ENCODE results near the gene SLC22A4. TPM values are rescaled to one million over a fixed set of nuclear protein-coding genes. Genes with fewer than 3 reads are reported as not detected.
A peak's percentile ranks its signal among the peaks of the same experiment; 100 is the strongest.

SLC22A4 gene
- total RNA-seq, 1 experiment from 2014 or later: 0.72 TPM

GRCh38 chr5:132334812-132335211, 40.6 kb downstream of the SLC22A4 start:
- H3K36me3 Mint-ChIP-seq (ENCODE audit: insufficient read depth in 1 of 3, low read depth in 3 of 3): peaks cover 0 to 10% (median 6%) of the 10 kb centered on the region in 3 experiments; a peak in 4 of 7 replicates
- H3K4me1 Mint-ChIP-seq: peaks cover 12 to 17% of the 10 kb centered on the region in 2 experiments
- no peak overlapping the region for H3K27ac ChIP-seq (ENCODE audit: insufficient read length, low read depth, low read length)
- WGBS (ENCODE audit: extremely low coverage, insufficient read length, low lambda C conversion rate): no CpG with 5 or more reads among the region's 3 CpGs
- no peak overlapping the region for H3K18ac ChIP-seq (ENCODE audit: insufficient read length, low read depth, low read length)
- no peaks in the 10 kb centered on the region; the same call in 1 of the 2 replicates for H3K4me1 ChIP-seq (ENCODE audit: insufficient read depth, low read length)
- H3K9me3 Mint-ChIP-seq: peaks cover 8% of the 10 kb centered on the region in 2 experiments; a peak in 4 of 5 replicates
- H3K27me3 ChIP-seq (ENCODE audit: insufficient read depth, low read length): no peaks in the 10 kb centered on the region
- no peak overlapping the region for H3K4me3 Mint-ChIP-seq
- H2BK12ac ChIP-seq (ENCODE audit: insufficient read length, low read depth, low read length): no peak overlapping the region
- H2AK5ac ChIP-seq (ENCODE audit: insufficient read length, low read length): no peak overlapping the region
- no peaks in the 10 kb centered on the region for H4K20me1 ChIP-seq (ENCODE audit: control insufficient read depth, insufficient read depth, insufficient read length)
- no peak overlapping the region for H2AFZ ChIP-seq (ENCODE audit: low read length)
- H4K5ac ChIP-seq (ENCODE audit: insufficient read length, low read depth, low read length): no peak overlapping the region
- H3K27me3 Mint-ChIP-seq (ENCODE audit: low read depth): peaks cover 2% of the 10 kb centered on the region; the same call in 1 of the 2 replicates
- H3K9ac ChIP-seq (ENCODE audit: extremely low read depth, insufficient read length, low read length): no peak overlapping the region
- H2BK15ac ChIP-seq (ENCODE audit: low read depth, low read length): no peak overlapping the region
- H3K4me2 ChIP-seq (ENCODE audit: insufficient read depth, insufficient read length, low read length): no peak overlapping the region
- H3T11ph ChIP-seq (ENCODE audit: low read length): no peak overlapping the region
- H3K27ac Mint-ChIP-seq: peak overlapping the region in 1 of 3 experiments; percentile 3; a peak in 1 of 7 replicates
- H3K23ac ChIP-seq (ENCODE audit: insufficient read length, low read depth, low read length): no peak overlapping the region
- no peak for DNase-seq
- no peak overlapping the region for H4K8ac ChIP-seq (replicated peaks; ENCODE audit: insufficient read length, low read depth, low read length)
- no peak overlapping the region for H3K14ac ChIP-seq (ENCODE audit: insufficient read depth, low read length)
- no peak overlapping the region for H2BK120ac ChIP-seq (ENCODE audit: low read depth, low read length, poor library complexity, severe bottlenecking)
- no peaks in the 10 kb centered on the region for H3K23me2 ChIP-seq (ENCODE audit: insufficient read length, low read depth, low read length, poor library complexity, severe bottlenecking)
- TF ChIP-seq, protein P1, sequence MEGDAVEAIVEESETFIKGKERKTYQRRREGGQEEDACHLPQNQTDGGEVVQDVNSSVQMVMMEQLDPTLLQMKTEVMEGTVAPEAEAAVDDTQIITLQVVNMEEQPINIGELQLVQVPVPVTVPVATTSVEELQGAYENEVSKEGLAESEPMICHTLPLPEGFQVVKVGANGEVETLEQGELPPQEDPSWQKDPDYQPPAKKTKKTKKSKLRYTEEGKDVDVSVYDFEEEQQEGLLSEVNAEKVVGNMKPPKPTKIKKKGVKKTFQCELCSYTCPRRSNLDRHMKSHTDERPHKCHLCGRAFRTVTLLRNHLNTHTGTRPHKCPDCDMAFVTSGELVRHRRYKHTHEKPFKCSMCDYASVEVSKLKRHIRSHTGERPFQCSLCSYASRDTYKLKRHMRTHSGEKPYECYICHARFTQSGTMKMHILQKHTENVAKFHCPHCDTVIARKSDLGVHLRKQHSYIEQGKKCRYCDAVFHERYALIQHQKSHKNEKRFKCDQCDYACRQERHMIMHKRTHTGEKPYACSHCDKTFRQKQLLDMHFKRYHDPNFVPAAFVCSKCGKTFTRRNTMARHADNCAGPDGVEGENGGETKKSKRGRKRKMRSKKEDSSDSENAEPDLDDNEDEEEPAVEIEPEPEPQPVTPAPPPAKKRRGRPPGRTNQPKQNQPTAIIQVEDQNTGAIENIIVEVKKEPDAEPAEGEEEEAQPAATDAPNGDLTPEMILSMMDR (conservative IDR thresholded peaks at IDR 0.05): no peak
- no peaks in the 10 kb centered on the region for H3K79me2 ChIP-seq (ENCODE audit: insufficient read depth, low read length)
- no peak overlapping the region for H2BK5ac ChIP-seq (ENCODE audit: insufficient read length, low read length)
- no peak overlapping the region for H3K4ac ChIP-seq (ENCODE audit: low read depth, low read length)
- no peak overlapping the region for H3K56ac ChIP-seq (ENCODE audit: insufficient read length, low read depth, low read length)
- no peak overlapping the region for H4K91ac ChIP-seq (ENCODE audit: insufficient read length, low read depth, low read length)
- no peaks in the 10 kb centered on the region for H3K79me1 ChIP-seq (ENCODE audit: insufficient read depth, low read depth, low read length, poor library complexity, severe bottlenecking)
- no peak overlapping the region for H2BK20ac ChIP-seq (ENCODE audit: low read depth, low read length, poor library complexity, severe bottlenecking)
- H3K9me3 ChIP-seq (ENCODE audit: control insufficient read depth, low read depth, low read length): no peaks in the 10 kb centered on the region

Measured in H9 (cell line).